GM19351 (cell line): ENCODE data around the gene ARL3.
"Not testable (repeated sequence)": the region's sequence is repeated elsewhere in the genome, so short reads cannot be mapped to it uniquely, and the experiment has no call there.

ENCODE experiments used
- ATAC-seq: cut with Tn5 transposase; IDR thresholded peaks from one replicate; pipeline ENCODE4 v1.9.1; 2021; ENCODE audit warnings: mild to moderate bottlenecking, moderate library complexity; ENCODE audit not compliant: unreplicated experiment

The ARL3 gene

GRCh38 chr10:102705531-102705930 is 8.7 kb downstream of the ARL3 start:
- no peak for ATAC-seq

DNA sequence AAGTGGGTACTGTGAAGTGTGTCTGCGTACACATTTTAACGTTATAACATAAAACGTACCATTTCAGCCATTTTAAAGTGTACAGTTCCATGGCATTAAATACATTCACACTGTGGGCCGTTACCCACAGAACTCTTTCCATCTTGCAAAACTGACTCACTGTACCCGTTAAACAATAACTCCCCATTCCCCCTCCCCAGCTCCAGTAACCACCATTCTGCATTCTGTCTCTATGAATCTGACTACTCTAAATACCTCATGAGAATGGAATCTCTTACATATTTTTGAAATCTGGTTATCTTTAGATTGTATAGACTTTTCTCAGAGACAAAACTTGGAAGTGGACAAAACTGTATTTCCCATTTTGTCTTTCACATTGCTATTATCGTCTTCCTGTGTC is 9.3 kb downstream of the ARL3 start:
- no peak for ATAC-seq

DNA sequence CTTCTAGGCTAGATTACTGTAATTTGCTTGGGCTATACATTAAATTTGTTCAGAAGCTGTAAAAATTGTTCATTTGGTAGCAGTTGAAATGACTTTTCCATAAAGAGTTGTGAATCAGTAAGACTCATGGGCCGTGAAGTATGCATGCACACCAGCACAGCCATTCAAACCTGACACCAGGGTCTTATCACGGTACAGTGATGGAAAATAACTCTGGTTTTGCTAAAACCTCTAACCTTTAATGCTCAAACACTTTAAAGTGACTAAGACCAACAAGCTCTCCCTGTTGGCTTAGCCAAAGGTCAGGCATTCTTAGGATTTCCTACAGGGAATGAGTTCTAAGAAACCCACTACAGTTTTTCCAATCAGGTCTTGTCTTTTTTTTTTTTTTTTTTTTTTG is 11.5 kb downstream of the ARL3 start:
- no peak for ATAC-seq

DNA sequence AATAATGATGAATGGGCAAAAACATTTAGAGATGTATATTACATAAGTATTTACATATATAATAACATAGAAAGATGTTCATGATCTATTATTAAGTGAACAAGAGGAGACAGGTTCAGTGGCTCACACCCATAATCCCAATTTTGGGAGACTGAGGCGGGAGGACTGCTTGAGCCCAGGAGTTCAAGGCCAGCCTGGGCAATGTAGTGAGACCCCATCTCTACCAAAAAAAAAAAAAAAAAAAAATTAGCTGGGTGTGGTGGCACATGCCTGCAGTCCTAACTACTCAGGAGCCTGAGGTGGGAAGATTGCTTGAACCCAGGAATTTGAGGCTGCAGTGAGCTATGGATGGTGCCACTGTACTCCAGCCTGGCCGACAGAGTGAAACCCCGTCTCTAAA is 12.4 kb downstream of the ARL3 start:
- ATAC-seq = no peak

GRCh38 chr10:102701272-102701671 is 12.9 kb downstream of the ARL3 start:
- no peak for ATAC-seq

- no peak for ATAC-seq
Observed at GRCh38 chr10:102698894-102699293, 15.3 kb downstream of the ARL3 start.

DNA sequence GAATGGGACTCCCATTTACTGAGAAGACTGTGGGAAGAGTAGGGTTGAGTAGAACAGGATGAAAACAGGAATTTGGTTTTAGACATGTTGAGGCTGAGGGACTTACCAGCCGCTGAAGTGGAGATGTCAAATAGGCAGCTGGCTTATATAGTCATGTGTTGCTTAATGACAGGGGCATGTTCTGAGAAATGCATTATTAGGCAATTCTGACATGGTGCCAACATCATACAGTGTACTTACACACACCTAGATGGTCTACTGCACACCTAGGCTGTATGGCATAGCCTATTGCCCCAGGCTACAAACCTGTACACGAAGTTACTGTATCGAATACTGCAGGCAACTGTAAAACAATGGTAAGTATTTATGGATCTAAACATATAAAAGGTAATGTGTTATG is 17.5 kb downstream of the ARL3 start:
- ATAC-seq = no peak

GRCh38 chr10:102695401-102695800 is 18.8 kb downstream of the ARL3 start:
- not testable (repeated sequence) for ATAC-seq

DNA sequence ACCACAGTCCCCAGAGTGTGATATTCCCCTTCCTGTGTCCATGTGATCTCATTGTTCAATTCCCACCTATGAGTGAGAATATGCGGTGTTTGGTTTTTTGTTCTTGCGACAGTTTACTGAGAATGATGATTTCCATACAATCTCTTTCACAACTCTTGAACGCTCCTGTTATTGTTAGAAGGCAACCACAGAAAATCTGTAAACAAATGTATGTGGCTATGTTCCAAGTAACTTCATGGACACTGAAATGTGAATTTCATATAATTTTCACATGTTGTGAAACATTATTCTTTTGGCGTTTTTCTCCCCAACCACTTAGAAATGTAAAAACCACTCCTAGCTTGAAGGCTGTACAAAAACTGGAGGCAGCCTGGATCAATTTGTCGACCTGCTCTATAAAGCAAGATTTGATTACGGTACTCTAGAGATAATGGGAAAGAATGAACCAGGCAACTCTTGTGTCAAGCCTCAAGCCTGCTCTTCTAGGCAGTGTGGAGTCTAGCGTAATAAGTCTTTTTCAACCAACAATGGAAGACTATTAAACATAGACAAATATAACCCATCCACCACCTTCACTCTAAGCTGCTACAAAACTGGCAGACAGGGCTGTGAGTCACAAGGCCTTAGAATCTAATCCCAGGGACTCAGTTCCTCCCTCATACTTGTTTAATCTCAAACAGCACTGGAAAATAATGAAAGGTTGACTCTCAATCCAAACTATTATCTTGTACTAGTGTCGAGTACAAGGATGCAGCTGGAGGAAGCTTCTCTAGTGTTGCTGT is 22.7 kb downstream of the ARL3 start:
- no peak for ATAC-seq

DNA sequence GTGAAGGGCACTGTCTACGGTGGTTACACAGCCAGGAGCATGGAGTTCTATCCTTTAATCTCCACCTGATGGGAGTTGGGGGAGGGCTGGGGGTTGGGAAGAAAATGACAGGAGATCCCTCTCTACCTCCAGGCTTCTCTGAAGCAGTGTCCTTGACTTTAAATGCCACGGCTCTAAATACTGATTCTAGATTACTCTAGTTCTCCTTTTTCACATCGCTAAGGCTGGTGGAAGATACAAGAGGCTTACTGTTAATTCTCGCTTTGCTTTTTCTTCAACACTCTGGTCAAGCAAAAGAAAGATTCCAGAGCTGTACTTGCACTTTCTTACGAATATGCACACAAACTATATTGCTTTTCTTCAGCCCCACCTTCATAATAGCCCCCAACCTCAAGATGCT is 30.5 kb downstream of the ARL3 start:
- ATAC-seq = no peak

- no peak for ATAC-seq
Observed at GRCh38 chr10:102682981-102683380, 31.2 kb downstream of the ARL3 start.

DNA sequence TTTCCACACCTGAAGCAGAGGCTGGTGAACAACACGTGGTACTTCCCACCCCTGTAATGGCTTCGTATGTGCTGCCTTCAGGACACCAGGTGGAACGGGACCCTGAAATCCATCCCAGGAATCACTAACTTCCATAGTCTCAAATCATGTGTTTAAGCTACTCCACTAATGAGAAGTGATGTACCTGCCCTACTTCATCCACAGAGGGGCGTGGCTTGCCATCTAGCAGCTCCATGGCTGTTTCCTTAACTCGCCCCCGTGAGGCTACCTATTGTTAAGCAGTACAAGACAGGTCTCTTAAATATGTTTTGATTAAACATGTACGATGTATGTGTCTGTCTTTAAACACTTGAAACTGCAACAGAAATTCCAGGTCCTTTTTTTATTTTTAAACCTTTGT is 31.8 kb downstream of the ARL3 start:
- no peak for ATAC-seq

- no peak for ATAC-seq
Observed at GRCh38 chr10:102681696-102682095, 32.5 kb downstream of the ARL3 start.

GRCh38 chr10:102679596-102679995 is 34.6 kb downstream of the ARL3 start:
- ATAC-seq = no peak

DNA sequence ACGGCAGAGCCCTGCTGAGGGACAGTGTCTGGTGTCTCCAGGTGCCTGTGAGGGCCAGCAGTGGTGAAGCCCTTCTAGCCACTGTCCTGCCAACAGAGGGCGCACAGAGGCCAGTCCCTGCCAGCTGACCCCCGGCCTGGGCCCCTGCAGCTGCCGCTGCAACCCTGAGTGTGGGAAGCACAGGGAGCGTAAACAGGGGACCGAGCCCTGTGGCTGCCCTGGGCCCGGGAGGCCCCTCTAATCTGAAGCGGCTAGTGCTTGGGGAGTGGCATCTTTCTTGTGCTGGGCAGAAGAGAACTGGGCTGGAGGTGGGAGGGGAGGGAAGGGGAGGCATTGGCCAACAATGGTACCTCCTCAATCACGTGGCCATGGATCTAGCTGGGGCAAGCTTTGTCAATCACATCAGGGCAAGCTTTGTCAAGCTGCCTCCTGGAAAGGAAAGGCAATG is 35.3 kb downstream of the ARL3 start:
- no peak for ATAC-seq

- ATAC-seq = no peak
Observed at GRCh38 chr10:102678068-102678400, 36.2 kb downstream of the ARL3 start.

GRCh38 chr10:102677331-102678067 is 36.7 kb downstream of the ARL3 start:
- ATAC-seq = no peak

DNA sequence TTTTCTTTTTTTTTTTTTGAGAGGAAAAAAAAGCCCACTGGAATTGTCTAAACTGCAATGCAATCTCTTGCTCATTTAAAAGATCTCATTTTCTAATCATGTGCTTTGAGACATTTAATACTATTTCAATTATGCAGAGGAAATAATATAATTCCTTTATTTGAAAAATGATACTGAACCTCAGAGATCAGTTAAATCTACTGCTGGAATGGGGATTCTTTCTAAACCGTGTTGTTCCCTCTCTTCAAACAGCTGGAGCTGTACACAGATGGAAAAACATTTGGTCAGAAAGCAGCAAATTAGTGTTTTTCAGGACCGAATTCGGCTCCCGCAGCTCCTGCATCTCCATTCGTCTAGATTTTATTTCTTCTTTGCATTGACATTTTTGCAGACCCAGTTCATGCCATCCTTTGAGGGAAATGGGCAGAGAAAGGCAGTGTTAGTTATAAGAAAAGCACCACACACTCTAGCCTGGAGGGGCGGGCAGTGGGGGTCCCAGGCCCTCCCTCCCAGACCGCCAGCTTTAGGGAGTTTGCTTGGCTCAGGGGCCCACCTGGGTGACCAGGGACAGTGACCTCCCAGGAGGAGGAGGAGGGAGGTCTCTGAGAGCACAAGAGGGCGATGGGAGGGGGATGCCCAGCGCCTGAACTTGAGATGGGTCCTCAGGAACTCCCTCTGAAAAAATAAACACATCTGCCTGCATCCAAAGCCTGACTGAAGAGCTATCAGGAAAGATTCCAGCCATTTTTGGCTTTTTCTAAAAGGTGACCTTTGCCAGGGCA is 37.5 kb downstream of the ARL3 start:
- ATAC-seq = no peak

- ATAC-seq = no peak
Observed at GRCh38 chr10:102675666-102676533, 38.3 kb downstream of the ARL3 start.

GRCh38 chr10:102675011-102675665 is 39.1 kb downstream of the ARL3 start:
- no peak for ATAC-seq
